Left lung (tissue), 10 donors: ENCODE results near the gene COMMD7. TPM values are rescaled to one million over a fixed set of nuclear protein-coding genes. Genes with fewer than 3 reads are reported as not detected.
A peak's percentile ranks its signal among the peaks of the same experiment; 100 is the strongest.

Experiments
- ATAC-seq: fragments of 200-7000 bp; cut with Tn5 transposase; one replicate; pipeline ENCODE4 v1.9.1; 2020; ENCODE audit warnings: moderate library complexity
- DNase-seq, 4 donors: peaks; one replicate each; pipeline ENCODE4 v3.0.0-alpha.2; 2013 to 2020
- H3K27ac ChIP-seq, 2 donors: fragments of 200-600 bp; sonication (generic) in 1 of 2; one replicate each; pipeline versions ENCODE4 v1.5.0 to v1.8.0; 2020 to 2021
- H3K27me3 ChIP-seq, 2 donors: fragments of 200-600 bp; sonication (generic) in 1 of 2; one replicate each; pipeline versions ENCODE4 v1.5.0 to v1.8.0; 2020 to 2021
- H3K36me3 ChIP-seq, 2 donors: fragments of 200-600 bp; sonication (generic) in 1 of 2; one replicate each; pipeline versions ENCODE4 v1.5.0 to v1.8.0; 2020 to 2021
- H3K4me1 ChIP-seq, 2 donors: fragments of 200-600 bp; one replicate each; pipeline ENCODE4 v1.8.0; 2021
- H3K4me3 ChIP-seq, 2 donors: fragments of 200-600 bp; sonication (generic) in 1 of 2; one replicate each; pipeline versions ENCODE4 v1.5.0 to v1.8.0; 2020 to 2021; ENCODE audit warnings: mild to moderate bottlenecking in 1 of 2
- H3K9me3 ChIP-seq, 2 donors: fragments of 200-600 bp; sonication (generic) in 1 of 2; one replicate each; pipeline versions ENCODE4 v1.5.0 to v1.8.0; 2020 to 2021
- CTCF ChIP-seq, 2 donors: fragments of 200-600 bp; sonication (generic) in 1 of 2; IDR thresholded peaks; one replicate each; pipeline versions ENCODE4 v1.5.0 to v1.8.0; 2021; ENCODE audit warnings: antibody characterized with exemption in 2 of 2
- intact Hi-C, 2 donors: fragments of 100-400 bp; cut with DNase I; formaldehyde crosslinking; loops; one replicate each; pipeline versions ENCODE4 v1.11.2 to v1.14.2; 2022
- polyA plus RNA-seq, 6 donors: library from polyadenylated mRNA; unstranded; fragments of 120-200 nt; gene quantifications; one replicate each; pipeline ENCODE4 v1.2.1, GENCODE V29; 2013; ENCODE audit not compliant: insufficient read length in 6 of 6
- total RNA-seq, 2 donors: library from RNA; stranded (reverse); fragmentation: NEBNext Ultra II Directional; extraction: Animal tissue kit (Norgen Biotek cat#: 25700); gene quantifications; one replicate each; pipeline ENCODE4 v1.2.1, GENCODE V29; 2021
- donor health status: DM: no; HTN: yes; CAD: no.
- donor health status: DM: no; HTN: no; CAD: no.

The COMMD7 gene
- total and polyA plus RNA-seq, 8 donors, result 38.5 to 58.0 (median 53.3) TPM

GRCh38 chr20:32761417-32761830 is 18.2 kb upstream of the COMMD7 start:
- intact Hi-C loops, result no loop called here
- Histone ChIP-seq H3K4me1 (peaks cover 8 to 26% of the 10 kb centered on the region in 2 donors), H3K27ac (no peak overlapping the region), H3K9me3 (no peaks in the 10 kb centered on the region), H3K36me3 (no peaks in the 10 kb centered on the region), H3K4me3 (peak overlapping the region; percentile 58 to 78), H3K27me3 (peaks cover 0 to 17% of the 10 kb centered on the region in 2 donors)
- TF ChIP-seq CTCF (IDR thresholded peaks at IDR 0.05), result no peak
- no peak for DNase-seq
- no peak for ATAC-seq

GRCh38 chr20:32756156-32756555 is 12.9 kb upstream of the COMMD7 start:
- Histone ChIP-seq H3K27me3 (no peaks in the 10 kb centered on the region), H3K4me1 (no peaks in the 10 kb centered on the region), H3K36me3 (no peaks in the 10 kb centered on the region), H3K9me3 (no peaks in the 10 kb centered on the region), H3K4me3 (no peak overlapping the region), H3K27ac (no peak overlapping the region)
- DNase-seq (no peak), ATAC-seq (no peak)
- intact Hi-C loops, result no loop called here
- no peak for TF ChIP-seq CTCF (IDR thresholded peaks at IDR 0.05)

- H3K9me3 ChIP-seq, result no peaks in the 10 kb centered on the region
- H3K27me3 ChIP-seq, result no peaks in the 10 kb centered on the region
- DNase-seq, result no peak
- H3K36me3 ChIP-seq, result no peaks in the 10 kb centered on the region
- ATAC-seq, result no peak
- H3K27ac ChIP-seq, result no peak overlapping the region
- intact Hi-C loops, result no loop called here
- no peaks in the 10 kb centered on the region for H3K4me1 ChIP-seq
- no peak for TF ChIP-seq CTCF (IDR thresholded peaks at IDR 0.05)
- no peak overlapping the region for H3K4me3 ChIP-seq
Observed at GRCh38 chr20:32753731-32754130, 10.5 kb upstream of the COMMD7 start.

- DNase-seq (no peak), ATAC-seq (no peak)
- H3K9me3 ChIP-seq, result no peaks in the 10 kb centered on the region
- H3K36me3 ChIP-seq, result no peaks in the 10 kb centered on the region
- no peak for TF ChIP-seq CTCF (IDR thresholded peaks at IDR 0.05)
- H3K27me3 ChIP-seq, result no peaks in the 10 kb centered on the region
- intact Hi-C loops, result no loop called here
- H3K27ac ChIP-seq, result no peak overlapping the region
- no peak overlapping the region for H3K4me3 ChIP-seq
- no peaks in the 10 kb centered on the region for H3K4me1 ChIP-seq
Observed at GRCh38 chr20:32752458-32753250, 9.4 kb upstream of the COMMD7 start.

- intact Hi-C loops, result no loop called here
- H3K9me3 ChIP-seq, result no peaks in the 10 kb centered on the region
- TF ChIP-seq CTCF (IDR thresholded peaks at IDR 0.05), result no peak
- no peaks in the 10 kb centered on the region for H3K36me3 ChIP-seq
- H3K27me3 ChIP-seq, result no peaks in the 10 kb centered on the region
- DNase-seq, result no peak
- no peak overlapping the region for H3K4me3 ChIP-seq
- no peak for ATAC-seq
- no peaks in the 10 kb centered on the region for H3K4me1 ChIP-seq
- H3K27ac ChIP-seq, result no peak overlapping the region
Observed at GRCh38 chr20:32751702-32752457, 8.6 kb upstream of the COMMD7 start.
